Stimulated activated CD4-positive, alpha-beta T cell treated with anti-CD3 and anti-CD28 coated beads, Interleukin-12 subunit alpha, Interleukin-12 subunit beta, amount 100 ng/mL, for 24 hours (primary cell): ENCODE data around the gene PIP5KL1.

ENCODE experiments used
- DNase-seq, 2 experiments: peaks; one replicate each; pipeline ENCODE4 v3.0.0-alpha.2; 2020; ENCODE audit warnings: low read depth in 2 of 2

PIP5KL1 gene

GRCh38 chr9:127872369-127873222 is 58.0 kb downstream of the PIP5KL1 start:
- no peak for DNase-seq

GRCh38 chr9:127871531-127871930 is 59.0 kb downstream of the PIP5KL1 start:
- DNase-seq, result no peak

GRCh38 chr9:127870887-127871286 is 59.7 kb downstream of the PIP5KL1 start:
- DNase-seq, result no peak
